K562 (cell line): ENCODE results near the gene ANO1. TPM values are rescaled to one million over a fixed set of nuclear protein-coding genes. Genes with fewer than 3 reads are reported as not detected.

Experiments used
- DNMT1 ChIP-seq: fragments of 450-650 bp; IDR thresholded peaks from 2 replicates; pipeline ENCODE4 v1.6.1; 2016; ENCODE audit warnings: antibody characterized with exemption, mild to moderate bottlenecking
- ELF1 ChIP-seq: fragments of 200-800 bp; sonication (Bioruptor generic); IDR thresholded peaks from 2 replicates; pipeline ENCODE4 v1.6.1; 2016; ENCODE audit warnings: missing genetic modification characterization, missing compliant biosample characterization
- EP400 ChIP-seq: fragments of 450-650 bp; IDR thresholded peaks from 2 replicates; pipeline ENCODE4 v1.6.1; 2017; ENCODE audit warnings: antibody characterized with exemption, mild to moderate bottlenecking, moderate library complexity
- HMGN3 ChIP-seq: IDR thresholded peaks from 2 replicates; pipeline ENCODE4 v1.6.1; 2011; ENCODE audit warnings: borderline replicate concordance, low read depth, mild to moderate bottlenecking, mixed read lengths, low read length; ENCODE audit not compliant: insufficient read length; ENCODE audit errors: extremely low read depth
- MLX ChIP-seq, 2 experiments: fragments of 450-650 bp in 1 of 2; sonication (generic) in 1 of 2; formaldehyde crosslinking; conservative IDR thresholded peaks; 2 replicates each; pipeline versions ENCODE4 v1.4.0 to v1.8.1; 2020 to 2022; ENCODE audit warnings: mild to moderate bottlenecking in 1 of 2, missing genetic modification reagents in 1 of 2
- NFATC3 ChIP-seq: fragments of 450-650 bp; IDR thresholded peaks from 2 replicates; pipeline ENCODE4 v1.6.1; 2017; ENCODE audit warnings: mild to moderate bottlenecking
- PHF20 ChIP-seq: fragments of 450-650 bp; IDR thresholded peaks from 2 replicates; pipeline ENCODE4 v1.6.1; 2018; ENCODE audit not compliant: partially characterized antibody
- PRDM10 ChIP-seq: fragments of 450-650 bp; IDR thresholded peaks from 2 replicates; pipeline ENCODE4 v1.6.1; 2018; ENCODE audit not compliant: partially characterized antibody
- RERE ChIP-seq: sonication (generic); formaldehyde crosslinking; IDR thresholded peaks from 2 replicates; pipeline ENCODE4 v1.8.0; 2023; ENCODE audit warnings: missing genetic modification reagents, mild to moderate bottlenecking, borderline replicate concordance
- TFE3 ChIP-seq: fragments of 450-650 bp; formaldehyde crosslinking; IDR thresholded peaks from 2 replicates; pipeline ENCODE4 v1.4.0; 2020; ENCODE audit warnings: mild to moderate bottlenecking, mixed read lengths
- ZBED1 ChIP-seq: IDR thresholded peaks from 2 replicates; pipeline ENCODE4 v1.6.1; 2014
- ZC3H4 ChIP-seq: sonication (generic); formaldehyde crosslinking; IDR thresholded peaks from 2 replicates; pipeline ENCODE4 v1.9.0; 2021; ENCODE audit warnings: missing genetic modification reagents, borderline replicate concordance
- ZEB2 ChIP-seq: fragments of 450-650 bp; IDR thresholded peaks from 2 replicates; pipeline ENCODE4 v1.6.1; 2016
- ZNF140 ChIP-seq: fragments of 250-450 bp; sonication (Bioruptor Pico); IDR thresholded peaks from 2 replicates; pipeline ENCODE4 v1.8.0; 2021; ENCODE audit warnings: moderate library complexity, mild to moderate bottlenecking, inconsistent platforms
- ZNF830 ChIP-seq: fragments of 250-450 bp; sonication (Bioruptor Pico); IDR thresholded peaks from 2 replicates; pipeline ENCODE4 v1.5.0; 2021; ENCODE audit warnings: mild to moderate bottlenecking
- polyA plus RNA-seq, 8 experiments: library from polyadenylated mRNA; depleted of rRNA in 4 of 8; stranded (reverse) in 5 of 8; unstranded in 3 of 8; fragments of >200 nt; fragmentation: Nextera tagmentation in 2 of 8; fragmentation: Illumina TruSeq in 1 of 8; extraction: Ambion mirVana in 2 of 8; extraction: Trizol in 1 of 8; gene quantifications; 2 replicates each; pipeline versions ENCODE4 v1.2.1 to v1.2.3, GENCODE V29; 2011 to 2014; ENCODE audit warnings: inconsistent platforms in 1 of 8, missing spikeins in 1 of 8
- total RNA-seq, 7 experiments: library from RNA; depleted of rRNA in 6 of 7; stranded (reverse); fragments of >200 nt in 6 of 7; fragmentation: Illumina TruSeq in 2 of 7; extraction: Trizol in 2 of 7; gene quantifications; 2 replicates each; pipeline versions ENCODE4 v1.2.1 to v1.2.3, GENCODE V29; 2011 to 2021; ENCODE audit warnings: low replicate concordance in 1 of 7

Gene ANO1
- total and polyA plus RNA-seq, 9 of the 15 experiments (the other 6 are each of a cell fraction or from before 2014, with no cell fraction given): not detected

GRCh38 chr11:70202920-70203750, 125.0 kb downstream of the ANO1 start, which contains the start of gene FADD (continued):
- no peak for TF ChIP-seq RERE (CRISPR knock-in tag)
- TF ChIP-seq HMGN3: peak; percentile 72
- peak; percentile 74 for TF ChIP-seq PHF20
- no peak for TF ChIP-seq DNMT1
- peak; percentile 56; the same call in 1 of the 2 replicates for TF ChIP-seq EP400
- no peak for TF ChIP-seq ZBED1
- TF ChIP-seq ELF1: peak; percentile 97
- no peak for TF ChIP-seq ZNF140 (CRISPR knock-in tag)
- TF ChIP-seq PRDM10: no peak
- no peak for TF ChIP-seq MLX (CRISPR knock-in tag; conservative IDR thresholded peaks at IDR 0.05)
- no peak for TF ChIP-seq NFATC3
- TF ChIP-seq ZNF830 (CRISPR knock-in tag): no peak
- TF ChIP-seq ZEB2: peak; percentile 85
- TF ChIP-seq ZC3H4 (CRISPR knock-in tag): no peak
- peak; percentile 54 for TF ChIP-seq TFE3 (CRISPR knock-in tag)
